ENCODE results near the gene CRYBA4. TPM values are rescaled to one million over a fixed set of nuclear protein-coding genes. Genes with fewer than 3 reads are reported as not detected.

Gene CRYBA4
- not detected for total RNA-seq

DNA sequence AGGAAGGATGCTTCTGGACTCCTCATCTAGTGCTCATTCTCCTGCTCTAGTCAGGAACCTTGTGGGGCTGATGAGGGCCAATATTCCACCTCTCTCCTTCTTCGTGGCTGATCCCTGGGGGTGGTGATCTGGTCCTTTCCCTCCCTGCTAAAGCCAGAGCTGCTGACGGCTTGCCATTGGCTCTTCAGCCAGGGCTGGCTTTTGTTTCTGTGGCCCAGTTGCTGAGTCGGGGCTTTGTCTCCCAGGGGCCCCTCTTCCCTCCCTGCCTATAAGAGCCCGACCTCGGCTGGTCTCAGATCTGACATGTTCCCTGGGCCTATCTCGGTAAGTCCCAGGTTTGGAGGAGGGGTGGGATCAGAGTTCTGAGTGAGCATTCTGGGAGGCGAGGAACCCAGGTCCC lies at the start of gene CRYBA4:
CRYBA4 (plus strand) TSS at position 301 of the 400 bp plus-strand sequence. CDS start 634 bp downstream, outside the sequence.
- no peak for DNase-seq

DNA sequence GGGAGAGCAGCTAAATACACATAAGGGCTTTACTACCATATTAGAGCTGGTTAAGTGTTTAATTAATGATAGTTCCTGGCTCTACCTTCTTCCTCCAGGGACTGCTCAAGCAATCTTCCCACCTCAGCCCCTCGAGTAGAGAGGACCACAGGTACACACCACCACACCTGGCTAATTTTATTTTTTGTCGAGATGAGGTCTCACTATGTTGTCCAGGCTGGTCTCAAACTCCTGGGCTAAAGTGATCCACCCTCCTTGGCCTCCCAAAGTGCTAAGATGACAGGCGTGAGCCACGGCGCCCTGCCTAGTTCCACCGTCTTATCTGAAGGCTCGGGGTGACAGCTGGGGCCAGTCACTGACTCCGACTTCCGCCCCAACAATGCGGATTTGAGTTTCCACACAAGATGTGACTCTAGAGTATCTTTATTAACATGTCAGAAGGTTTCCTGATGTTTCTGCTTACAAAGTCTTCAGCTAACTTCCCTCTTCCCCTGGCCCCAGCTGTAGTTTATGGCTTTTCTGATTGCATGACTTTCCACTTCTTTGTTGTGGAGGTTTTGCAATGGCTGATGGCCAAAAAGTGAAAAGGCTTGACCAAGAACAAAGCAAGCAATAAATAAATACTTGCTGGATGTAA lies 48.6 kb upstream of the CRYBA4 start:
- DNase-seq: no peak

DNA sequence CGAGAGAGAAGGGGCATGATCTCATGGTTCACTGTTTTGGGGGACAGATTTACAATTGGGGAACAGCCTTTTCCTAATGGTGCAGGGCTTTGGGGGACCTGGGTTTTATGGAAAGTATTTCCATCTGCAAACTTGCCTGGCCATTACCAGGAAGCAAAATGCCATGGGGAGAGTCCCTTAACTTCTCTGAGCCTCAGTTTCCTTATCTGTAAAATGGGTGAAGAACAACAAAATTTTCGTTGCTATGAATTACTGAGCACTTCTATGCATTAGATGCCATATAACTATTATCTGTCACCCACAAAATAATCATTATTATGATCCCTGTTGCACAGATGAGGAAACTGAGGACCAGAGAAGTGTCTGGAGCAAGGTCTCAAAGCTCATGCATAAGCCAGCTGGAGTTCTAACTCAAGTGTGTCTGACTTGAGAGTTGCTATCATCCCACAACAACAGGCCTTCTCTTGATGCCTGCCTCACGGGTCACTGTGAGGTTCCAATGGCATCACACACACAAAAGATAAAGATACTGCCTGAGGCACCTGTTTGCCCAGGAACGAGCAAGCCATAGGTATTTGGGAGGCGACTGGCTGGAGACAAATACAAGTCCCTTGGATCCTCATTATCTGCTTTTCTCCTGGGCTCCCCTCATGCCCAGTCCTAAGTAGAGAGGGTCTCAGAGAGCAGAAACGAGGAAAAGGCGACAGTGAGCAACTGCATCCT lies 47.6 kb upstream of the CRYBA4 start:
- DNase-seq: no peak

DNA sequence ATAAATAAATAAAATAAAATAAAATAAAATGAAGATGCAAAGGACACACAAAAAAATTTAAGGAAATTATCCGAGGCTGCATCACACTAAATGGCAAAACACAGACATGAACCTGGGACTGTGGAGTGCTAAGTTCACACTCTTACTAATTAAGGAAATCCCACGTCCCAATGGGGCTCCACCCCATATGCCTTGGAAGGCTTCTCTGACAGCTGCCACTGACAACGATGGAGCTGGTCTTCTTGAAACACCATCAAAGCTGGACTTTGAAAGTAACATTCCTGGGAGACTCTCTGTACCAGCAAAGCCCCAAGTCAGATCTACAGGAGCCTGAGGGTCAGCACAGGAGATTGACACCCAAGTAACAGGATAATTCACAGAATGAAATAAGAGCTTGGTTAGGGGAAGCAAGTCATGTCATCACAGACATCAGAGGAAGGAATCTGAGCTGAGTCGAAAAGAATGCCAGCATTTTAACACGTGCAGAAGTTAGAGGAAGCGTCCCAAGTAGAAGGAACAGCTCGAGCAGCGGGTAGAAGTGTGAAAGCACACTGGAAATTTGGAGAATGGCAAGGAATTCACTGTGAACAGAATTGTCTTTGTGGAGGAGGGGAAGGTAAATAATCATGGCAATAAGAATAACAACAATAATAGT lies 45.6 kb upstream of the CRYBA4 start:
- no peak for DNase-seq

DNA sequence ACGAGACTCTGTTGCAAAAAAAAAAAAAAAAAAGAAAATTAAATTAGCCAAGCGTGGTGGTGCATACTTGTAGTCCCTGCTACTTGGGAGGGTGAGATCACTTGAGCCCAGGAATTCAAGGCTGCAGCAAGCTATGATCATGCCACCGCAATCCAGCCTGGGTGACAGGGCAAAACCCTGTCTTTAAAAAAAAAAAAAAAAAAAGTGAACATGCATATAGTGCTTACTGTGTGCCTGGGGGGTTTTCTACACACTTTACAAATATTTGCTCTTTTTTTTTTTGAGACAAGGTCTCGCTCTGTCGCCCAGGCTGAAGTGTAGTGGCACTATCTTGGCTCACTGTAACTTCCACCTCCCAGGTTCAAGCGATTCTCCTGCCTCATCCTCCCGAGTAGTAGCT lies 44.7 kb upstream of the CRYBA4 start:
- no peak for DNase-seq

DNA sequence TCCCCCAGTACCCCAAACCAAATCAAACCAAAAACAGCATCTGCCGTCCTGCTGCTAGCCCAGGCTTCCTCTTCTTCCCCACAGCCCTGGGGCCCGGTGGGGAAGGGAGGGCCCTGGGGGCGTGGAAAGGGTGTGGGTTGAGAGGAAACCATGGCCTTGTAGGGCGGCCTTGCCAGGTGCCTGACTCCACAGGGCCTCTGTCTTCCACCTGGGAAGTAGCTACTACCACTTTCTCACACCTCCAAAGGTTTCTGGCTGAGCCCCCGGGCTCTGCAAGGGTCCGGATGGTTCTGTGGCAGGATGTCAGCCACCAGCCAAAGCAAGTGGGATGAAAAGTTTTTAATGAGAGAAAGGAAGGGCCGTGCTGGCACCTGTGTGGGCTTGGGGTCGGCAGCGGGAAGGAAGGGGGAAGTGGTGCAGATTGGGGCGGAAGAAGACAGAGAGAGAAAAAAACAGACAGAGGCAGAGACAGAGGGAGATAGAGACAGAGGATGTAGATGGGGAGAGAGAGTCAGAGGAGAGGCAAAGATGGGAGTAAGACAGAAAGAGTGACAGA lies 42.4 kb upstream of the CRYBA4 start:
- peak; percentile 18 for DNase-seq

DNA sequence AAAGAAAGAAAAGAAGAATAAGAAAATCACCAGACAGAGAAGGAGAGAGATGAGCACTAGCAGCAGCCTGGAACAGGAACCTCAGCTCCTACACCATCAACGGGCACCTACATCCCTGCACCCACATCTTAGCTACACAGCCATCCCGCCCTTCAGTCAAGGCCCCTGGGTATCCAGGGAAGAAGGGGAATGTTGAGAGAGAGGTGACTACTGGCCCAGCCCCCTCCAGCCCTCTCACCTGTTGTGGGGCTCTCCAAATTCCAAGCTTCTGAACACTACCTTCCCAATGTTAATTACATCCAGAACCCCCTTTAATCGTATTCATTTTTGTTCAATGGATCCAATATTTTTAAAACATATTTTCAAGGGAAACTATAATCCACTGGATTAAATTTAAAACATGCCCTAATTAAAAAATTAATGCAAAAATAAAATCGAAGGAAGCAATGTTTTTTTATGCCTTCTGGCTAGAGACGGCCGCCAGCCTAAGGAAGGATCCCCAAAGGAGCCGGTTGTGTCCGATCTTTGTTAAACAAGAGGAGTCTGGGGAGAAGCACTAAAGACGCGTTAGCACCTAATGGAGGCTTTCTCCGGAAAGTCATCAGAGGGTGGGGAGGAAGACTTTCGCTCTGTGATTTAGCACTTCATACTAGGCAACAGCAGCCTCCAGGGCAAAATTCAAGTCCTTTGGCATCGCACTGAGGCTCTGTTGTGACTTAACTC lies 41.4 kb upstream of the CRYBA4 start:
- no peak for DNase-seq

DNA sequence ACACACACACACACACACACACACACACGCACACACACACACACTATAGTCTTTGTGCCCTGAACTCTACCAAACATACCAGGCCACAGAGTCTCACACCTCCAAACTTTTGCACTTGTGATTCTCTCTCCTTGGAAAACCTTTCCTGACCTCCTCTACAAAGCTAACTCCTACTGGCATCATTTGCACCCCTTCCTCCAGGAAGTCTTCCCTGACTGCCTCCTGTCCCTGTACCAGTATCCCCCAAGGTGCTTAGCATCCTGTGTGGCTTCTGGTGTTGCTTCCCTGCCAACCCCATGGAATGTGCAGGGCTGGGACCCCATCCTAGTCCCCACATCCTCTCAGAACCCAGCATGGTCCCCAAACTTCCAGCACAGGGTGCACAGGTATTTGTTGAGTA lies 40.7 kb upstream of the CRYBA4 start:
- no peak for DNase-seq

DNA sequence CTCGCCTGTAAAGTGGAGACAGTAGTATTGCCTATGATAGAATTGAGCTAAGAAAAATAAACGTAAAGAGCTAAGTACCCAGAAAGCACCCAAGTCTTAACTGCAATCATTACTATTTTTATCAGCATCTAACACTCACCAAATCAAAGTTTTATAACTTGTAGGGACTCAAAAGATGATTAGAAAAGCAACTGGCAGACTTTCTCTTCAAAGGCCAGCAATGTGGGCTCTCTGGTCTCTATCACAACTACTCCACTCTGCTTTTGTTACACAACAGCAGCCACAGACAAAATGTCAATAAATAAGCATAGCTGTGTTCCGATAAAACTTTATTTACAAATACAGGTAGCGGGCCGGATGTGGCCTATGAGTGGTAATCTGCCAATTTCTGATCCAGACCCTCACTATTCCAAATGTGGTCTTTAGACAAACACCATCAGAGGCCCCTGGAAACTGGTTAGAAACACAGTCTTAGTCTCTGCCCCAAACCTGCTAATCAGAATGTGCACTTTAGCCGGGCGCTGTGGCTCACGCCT lies 40.1 kb upstream of the CRYBA4 start:
- no peak for DNase-seq

DNA sequence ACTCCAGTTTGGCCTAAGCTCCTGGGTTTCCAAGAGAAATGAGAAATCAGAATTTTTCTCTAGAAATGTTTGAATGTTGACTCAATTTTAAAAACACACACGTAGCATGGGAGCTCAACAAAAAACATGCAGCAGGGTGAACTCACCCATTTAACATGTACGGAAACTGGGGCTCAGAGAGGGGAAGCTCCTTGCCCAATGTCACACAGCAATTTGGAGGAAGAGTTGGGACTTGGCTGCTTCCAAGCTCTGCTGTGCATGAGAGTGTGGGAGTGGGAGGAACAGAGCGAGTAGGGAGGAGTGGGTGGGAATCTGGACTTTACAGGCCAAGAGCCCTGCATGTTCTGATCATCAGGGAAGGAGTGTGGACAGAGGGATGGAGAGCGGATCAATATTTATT lies 37.8 kb upstream of the CRYBA4 start:
- DNase-seq: no peak

DNA sequence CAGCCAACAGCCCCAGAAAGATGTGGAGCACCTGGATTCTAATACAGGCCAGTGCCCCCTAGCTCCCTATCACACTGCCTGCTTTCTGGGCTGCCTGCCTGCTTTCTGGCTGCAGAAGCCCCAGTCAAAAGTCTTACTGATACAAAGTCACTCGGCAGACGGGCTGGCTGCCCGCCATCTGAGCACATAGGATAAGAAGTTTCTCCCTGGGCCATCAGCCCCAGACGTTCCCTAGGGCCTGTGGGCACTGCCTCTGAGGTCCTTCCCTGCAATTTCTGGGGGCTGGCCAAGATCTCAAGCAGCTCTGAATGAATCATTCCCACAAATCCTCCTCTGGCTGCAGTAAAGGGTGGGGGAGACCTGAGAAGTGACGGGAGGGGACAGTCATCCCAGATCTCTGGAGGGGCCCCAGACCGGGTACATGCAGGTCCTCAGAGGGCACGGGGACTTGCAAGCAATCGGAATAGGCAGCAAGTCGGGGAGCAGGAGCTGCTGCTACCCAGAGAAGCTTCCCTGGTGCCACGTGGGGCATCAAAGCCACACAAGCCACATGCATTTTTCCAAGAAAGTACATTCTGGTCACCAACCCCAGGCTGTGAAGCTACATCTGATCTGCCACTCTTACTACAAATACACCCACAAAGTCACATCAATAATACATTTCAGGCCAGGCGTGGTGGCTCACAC lies 36.5 kb upstream of the CRYBA4 start:
- DNase-seq: no peak

DNA sequence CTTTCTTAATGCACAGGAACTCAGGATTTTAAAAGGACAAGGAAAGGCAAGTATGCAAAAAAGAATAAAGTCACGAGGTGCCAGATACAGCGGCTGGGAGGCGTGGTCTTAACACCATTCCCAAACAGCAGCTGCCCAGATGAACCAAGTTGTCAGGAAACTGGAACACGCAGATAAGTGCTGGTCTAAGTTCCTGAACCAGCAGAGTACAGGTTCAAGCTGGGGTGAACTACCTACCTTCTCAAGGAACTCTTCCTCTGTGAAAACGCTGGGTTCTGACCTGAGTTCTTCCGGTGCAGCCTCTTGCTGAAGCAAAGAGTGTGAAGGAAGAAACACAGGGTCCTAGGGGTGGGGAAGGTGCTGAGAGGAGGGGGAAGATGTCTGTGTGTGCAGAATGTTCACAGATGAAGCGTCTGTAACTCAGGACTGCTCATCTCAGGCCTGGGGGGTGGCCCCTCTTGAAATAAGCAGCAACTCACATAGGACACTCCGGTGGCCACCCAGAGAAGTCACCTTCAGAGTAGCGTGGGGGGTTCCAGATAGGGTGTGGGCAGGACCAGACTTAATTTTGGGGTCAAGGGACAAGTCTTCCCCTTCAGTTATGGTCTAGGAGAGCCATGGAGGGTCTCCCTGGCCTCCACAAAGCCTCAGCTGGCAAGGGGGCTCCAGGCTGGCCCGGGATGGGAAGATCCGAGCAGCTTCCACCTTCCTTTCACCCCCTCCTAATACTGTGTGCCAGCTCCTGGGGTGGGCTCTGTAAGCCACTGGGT lies 35.0 kb upstream of the CRYBA4 start:
- DNase-seq: no peak

DNA sequence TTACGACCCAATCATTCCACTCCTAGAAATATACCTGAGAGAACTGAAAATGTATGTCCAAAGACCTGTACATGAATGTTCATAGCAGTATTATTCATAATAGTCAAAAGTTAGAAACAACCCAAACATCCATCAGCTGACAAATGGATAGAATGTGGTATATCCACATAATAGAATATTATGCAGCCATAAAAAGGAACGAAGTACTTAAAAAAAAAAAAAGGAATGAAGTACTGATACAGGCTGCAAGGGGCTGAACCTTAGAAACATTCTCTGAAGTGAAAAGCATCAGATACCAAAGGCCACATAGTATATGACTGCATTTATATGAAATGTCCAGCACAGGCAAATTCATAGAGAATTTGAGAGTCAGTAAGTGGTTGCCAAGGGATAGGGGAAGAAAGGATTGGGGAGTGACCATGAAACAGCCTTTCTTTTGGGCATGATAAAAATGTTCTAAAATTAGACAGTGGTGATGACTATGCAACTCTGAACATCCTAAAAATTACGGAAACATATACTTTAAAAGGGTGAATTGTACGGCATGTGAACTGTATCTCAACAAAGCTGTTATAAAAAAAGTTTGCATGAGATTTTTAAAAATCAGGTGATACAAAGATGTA lies 33.7 kb upstream of the CRYBA4 start:
- no peak for DNase-seq

DNA sequence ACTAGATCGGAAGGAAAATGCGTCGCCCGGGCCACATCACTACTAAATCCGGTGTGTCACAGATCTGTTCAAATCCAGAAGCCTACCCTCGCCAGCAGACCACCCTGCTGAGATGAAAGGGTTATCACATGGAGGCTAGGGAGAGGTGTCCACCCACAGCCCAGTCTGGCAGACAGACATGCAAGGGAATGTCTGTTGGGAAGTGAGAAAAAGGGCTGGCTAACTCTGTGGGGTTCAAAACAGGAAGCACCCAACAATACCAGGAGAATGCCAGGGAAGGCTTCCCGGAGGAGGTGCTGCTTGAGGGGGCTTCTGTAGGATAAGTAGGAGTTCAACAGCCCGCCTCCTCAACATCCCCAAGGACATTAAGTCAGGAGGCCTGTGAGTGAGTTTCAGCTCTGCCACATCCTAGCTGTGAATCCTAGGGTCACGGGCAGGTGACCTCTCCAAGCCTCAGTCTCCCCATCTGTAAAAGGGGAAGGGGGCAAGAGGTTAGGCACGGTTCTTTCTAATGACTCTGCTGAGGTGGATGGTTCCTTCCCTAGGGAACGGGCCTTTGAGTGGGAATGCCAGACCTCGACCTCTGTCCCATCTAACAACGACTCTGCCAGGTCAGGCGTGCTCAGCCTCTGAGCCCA lies 32.9 kb upstream of the CRYBA4 start:
- DNase-seq: no peak

DNA sequence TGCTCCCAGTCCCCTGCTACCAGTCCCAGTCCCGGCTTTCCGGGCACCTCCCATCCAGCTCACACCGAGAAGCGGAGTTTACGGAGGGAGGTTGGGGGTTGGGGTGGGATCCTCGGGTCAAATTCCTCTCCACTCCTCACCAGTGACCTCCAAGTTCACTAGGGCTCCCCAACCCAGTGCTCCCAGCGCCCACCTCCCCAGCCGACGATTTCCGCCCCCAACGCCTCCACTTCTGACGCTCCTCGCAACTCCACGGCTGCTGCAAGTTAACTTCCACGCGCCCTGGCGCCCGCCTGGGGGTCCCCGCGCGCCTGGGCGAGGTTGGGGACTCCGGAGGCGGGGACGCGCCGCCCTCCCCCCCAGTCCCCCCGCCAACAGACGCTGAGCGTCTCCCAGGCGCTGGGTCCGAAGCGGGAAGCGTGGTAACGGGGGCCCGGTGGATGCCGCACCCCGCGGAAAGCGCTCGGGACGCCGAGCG lies 32.4 kb upstream of the CRYBA4 start:
- DNase-seq: peak; percentile 8

DNA sequence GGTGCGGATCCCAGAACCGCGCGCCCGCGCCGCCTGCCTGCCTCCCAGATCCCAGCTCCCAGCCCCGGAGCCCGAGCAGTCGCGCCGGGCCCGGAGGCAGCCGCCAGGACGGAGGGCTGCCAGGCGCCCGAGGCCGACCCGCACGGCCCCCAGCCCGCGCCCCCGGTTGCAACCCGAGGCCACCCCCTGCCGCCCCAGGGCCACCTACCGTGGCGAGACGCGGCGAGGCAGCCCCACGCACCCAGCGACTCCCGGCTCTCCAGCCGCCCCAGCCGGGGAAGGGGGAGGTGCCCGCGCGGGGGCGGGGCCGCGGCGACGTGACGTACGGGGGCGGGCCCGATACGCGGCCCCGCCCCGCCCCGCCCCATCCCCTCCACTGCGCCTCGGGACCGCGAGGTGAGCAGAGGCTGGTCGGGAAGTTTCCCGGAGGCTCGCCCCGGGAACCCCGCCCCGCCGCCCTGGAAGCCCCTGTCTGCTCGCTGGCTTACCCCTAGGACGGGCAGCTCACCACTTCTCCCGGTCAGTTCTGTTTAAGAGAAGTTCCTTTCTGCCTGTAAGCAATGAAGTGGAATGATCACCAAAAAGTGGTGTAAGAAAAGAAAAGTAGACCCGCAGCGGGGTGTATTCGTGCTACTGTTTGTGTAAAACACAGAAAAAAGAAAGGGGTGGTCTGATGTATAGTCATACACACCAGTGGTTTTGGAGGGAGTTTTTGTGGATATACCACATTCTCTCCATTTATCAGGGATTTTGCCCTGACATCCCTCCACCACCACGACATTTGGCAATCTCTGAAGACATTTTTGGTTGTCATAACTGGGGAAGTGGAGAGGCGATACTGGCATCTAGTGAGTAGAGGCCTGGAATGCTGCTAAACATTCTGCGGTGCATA lies 31.7 kb upstream of the CRYBA4 start, which contains the start of gene TPST2:
TPST2 (minus strand) TSS at position 288 of the 892 bp plus-strand sequence. CDS start 48,502 bp downstream, outside the sequence.
- peak; percentile 72 for DNase-seq

DNA sequence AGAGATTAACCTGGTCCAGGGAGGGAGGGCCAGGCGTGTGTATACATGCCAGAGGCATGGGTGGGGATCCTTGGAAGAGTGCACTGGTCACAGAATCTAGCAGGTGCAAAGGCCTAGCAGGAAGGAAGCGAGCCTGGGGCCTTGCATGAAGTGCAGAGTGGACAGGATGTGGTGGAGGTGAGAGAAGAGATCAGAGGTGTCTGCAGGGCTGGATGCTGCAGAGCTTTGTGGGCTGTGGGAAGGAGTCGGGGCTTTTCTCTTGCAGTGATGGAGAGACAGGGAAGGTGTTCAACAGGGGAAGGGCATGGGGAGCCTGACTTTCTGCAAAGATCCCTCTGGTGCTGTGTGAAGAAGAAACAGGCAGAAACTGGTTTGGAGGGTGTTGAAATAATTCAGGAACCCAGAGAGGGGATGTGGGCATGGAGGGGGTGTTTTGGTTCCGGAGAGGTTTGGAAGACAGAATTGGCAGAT lies 29.3 kb upstream of the CRYBA4 start:
- DNase-seq: peak; percentile 21

DNA sequence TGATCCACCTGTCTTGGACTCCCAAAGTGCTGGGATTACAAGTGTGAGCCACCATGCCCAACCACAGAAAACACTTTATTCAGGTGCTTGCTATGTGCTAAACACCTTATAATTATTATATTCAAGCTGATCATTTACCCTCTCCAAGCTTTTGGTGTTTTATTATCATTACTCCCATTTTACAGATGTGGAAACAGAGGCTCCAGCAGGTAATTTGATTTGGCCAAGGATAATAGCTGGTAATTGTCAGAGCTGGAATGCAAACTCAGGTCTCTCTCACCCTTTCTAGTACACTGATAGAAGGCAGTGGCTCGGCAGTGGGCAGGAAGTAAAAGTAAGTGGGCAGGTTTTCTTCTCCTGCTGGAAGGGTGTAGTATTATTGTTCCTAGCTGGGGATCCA lies 28.0 kb upstream of the CRYBA4 start:
- no peak for DNase-seq

DNA sequence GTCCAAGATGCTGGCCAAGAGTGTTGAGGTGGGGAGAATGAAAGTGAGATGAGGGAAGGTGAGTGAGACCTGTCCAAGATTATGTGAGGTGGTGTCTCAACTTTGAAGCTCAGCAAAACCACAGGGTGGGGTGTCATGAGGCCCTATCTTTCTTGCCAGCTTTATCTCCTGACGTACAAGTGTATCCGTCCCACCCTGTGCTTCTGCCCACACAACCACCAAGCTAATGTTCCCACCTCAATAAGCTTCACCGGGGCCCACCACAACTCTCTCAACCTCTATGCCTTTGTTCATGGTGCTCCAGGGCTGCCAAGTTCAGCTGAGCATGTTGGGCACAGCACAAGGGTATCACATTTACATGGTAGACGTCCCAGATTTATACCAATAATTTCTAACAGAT lies 24.7 kb upstream of the CRYBA4 start:
- DNase-seq: no peak

Data from effector CD4-positive, alpha-beta T cell (primary cell).